GM18909 (cell line): ENCODE results near the gene NBEAL1.
"Not testable (repeated sequence)": the region's sequence is repeated elsewhere in the genome, so short reads cannot be mapped to it uniquely, and the experiment has no call there.

ENCODE experiments used
- ATAC-seq: cut with Tn5 transposase; IDR thresholded peaks from one replicate; pipeline ENCODE4 v1.9.1; 2021; ENCODE audit warnings: mild to moderate bottlenecking; ENCODE audit not compliant: unreplicated experiment, poor library complexity

Gene NBEAL1

DNA sequence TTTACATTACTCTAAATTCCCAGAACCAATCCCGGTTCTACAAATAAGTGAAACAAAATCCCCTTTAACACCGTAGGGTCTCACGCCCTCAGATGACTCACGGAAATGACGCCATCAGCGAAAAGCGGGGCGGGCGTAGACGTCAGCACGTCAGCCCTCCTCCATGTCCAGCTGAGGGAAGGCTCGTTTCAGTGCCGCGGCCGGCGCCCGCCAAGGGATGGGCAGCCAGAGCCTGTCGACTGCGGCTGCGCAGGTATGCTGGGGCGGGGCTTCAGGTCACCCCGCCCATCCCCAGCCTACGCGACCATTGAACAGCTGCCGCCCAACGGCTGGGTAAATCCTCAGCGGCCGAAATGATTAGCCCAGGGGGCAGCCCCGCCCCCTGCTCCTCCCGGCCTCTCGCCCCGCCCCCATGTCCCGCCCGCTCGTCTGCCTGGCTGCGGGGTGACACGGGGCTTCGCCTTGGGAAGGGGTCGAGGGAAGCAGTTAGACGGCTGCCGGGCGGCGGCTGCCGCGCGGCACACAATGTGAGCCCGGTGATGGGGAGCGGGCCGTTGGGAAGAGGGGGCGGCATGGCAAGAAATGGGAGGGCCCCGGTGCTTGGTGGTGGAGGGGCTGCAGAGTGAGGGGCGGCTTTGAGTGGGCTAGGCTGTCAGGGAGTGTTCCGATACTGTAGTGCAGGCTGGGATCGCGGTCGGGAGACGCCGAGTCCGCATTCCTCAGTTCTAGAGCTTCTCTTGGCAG, at the start of gene NBEAL1:
TSS of gene NBEAL1 (plus strand) at position 420 of the 744 bp plus-strand sequence. CDS start 1,510 bp downstream, outside the sequence.
- ATAC-seq = peak; percentile 98

DNA sequence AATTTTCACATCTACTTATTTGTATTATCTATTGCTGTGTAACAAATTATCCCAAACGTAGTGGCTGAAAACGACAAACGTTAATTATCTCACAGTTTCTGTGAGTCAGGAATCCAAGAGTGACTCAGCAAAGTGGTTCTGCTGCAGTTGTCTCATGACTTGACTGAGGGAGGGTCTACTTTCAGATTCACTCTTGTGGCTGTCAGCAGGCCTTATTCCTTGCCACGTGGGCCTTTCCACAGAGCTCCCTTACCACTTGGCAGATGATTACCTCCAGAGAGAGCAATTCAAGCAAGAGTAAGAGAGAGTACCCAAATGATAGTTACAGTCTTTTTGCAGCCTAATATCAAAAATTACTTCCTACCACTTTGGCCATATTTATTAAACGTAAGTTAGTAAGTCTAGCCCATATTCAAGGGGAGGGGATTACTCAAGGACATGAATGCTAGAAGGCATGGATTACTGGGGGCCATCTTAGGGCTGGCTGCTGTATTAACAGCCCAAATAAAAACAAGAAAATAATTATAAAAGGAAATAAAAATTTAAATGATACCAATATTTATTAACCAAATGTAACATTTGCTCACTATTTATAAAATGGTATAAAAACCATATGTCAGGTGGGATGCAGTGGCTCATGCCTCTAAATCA, 48.7 kb upstream of the NBEAL1 start:
- peak; percentile 78 for ATAC-seq

DNA sequence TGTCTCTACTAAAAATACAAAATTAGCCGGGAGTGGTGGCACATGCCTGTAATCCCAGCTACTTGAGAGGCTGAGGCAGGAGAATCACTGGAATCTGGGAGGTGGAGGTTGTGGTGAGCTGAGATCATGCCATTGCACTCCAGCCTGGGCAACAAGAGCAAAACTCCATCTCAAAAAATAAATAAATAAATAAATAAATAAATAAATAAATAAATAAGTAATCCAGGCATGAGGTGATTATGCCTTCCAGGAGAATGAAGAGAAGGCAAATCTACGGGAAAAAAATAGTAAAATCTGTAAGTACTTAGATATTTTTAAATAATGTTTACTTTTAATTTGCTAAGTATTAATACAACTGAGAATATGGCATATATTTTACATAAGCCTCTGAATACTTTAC, 45.3 kb upstream of the NBEAL1 start:
- not testable (repeated sequence) for ATAC-seq

DNA sequence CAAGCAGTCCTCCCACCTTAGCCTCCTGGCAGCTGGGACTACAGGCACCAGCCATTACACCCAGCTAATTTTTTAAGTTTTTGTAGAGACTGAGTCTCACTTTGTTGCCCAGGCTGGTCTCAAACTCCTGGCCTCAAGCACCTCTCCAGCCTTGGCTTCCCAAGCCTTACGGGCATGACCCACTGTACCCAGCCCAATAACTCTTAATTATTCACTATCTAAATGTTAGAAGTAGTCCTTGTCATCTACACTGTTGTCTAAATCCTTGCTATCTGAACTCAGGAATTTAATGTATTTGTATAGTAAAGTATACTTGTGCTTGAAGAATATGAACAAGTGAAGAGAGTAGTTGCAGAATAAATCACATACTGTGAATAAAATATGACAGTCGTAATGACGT, 37.9 kb upstream of the NBEAL1 start:
- no peak for ATAC-seq

DNA sequence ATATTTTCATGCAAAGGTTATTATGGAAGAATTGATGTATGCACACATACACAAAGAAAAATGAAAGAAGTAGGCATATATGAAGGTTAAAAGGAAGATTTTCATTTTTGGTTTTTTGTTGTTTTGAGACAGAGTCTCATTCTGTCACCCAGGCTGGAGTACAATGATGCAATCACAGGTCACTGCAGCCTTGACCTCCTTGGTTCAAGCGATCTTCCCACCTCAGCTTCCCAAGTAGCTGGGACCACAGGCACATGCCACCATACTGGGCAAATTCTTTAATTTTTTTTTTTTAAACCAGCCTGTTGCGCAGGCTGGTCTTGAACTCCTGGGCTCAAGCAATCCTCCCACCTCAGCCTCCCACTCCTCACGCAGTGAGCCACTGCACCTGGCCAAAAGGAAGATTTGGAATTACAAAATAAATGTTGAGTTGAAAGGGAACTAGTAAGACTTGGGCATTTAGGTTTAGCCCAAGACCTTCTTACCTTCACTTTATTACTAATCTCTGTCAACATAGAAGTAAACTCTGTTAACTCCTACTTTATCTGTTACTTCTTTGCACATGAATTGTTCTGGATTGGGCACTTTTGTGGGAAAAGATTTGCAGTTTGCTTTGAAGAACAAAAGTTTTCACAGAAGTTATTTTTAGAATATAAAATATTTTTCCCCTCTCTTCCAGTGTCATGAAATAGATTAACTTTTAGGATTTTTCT, 31.7 kb upstream of the NBEAL1 start:
- no peak for ATAC-seq

DNA sequence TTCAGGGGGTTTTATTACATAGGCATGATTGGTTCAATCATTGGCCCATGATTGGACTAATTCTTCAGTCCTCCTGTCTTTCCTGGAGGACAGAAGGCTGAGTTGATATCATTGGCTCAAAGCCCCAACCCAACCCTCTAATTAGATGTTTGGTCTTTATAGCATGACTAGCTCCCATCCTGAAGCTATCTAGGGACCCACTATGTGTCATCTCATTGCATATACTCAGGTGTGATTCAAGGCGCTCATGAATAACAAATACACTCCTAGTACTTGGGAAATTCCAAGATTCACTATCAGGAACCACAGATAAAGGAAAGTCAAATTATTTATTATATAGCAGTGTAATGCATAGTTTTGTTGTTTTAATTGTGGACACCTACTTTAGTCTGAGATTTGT, 24.9 kb upstream of the NBEAL1 start:
- ATAC-seq = no peak

DNA sequence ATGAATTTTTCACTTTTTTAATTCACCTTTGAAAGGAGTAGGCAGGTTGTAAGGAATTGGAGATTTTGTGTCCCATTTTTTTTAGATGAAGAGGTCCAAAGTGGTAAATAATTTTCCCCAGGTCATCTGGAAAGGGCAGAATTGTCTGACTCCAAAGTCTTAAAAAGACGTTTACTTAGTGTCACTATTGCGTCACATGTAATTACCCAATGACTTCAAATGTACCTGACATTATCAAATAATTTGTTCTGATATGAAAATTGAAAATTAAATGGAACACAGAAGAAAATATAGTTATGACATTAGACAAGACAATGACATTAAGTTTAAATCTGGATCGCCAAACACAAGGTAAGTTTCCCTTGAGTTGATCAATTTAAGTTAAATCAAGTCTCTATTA, 24.2 kb upstream of the NBEAL1 start:
- no peak for ATAC-seq

DNA sequence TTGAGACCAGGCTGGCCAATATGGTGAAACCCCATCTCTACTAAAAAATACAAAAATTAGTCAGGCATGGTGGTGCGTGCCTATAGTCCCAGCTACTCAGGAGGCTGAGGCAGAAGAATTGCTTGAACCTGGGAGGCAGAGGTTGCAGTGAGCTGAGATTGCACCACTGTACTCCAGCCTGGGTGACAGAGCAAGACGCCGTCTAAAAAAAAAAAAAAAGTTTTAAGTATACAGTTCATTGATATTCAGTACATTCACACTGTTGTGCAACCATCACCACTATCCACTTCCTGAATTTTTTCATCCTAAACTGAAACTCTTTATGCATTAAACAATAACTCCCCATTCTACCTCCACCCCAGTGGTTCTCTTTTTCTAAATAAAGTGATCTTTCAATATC, 17.6 kb upstream of the NBEAL1 start:
- not testable (repeated sequence) for ATAC-seq

DNA sequence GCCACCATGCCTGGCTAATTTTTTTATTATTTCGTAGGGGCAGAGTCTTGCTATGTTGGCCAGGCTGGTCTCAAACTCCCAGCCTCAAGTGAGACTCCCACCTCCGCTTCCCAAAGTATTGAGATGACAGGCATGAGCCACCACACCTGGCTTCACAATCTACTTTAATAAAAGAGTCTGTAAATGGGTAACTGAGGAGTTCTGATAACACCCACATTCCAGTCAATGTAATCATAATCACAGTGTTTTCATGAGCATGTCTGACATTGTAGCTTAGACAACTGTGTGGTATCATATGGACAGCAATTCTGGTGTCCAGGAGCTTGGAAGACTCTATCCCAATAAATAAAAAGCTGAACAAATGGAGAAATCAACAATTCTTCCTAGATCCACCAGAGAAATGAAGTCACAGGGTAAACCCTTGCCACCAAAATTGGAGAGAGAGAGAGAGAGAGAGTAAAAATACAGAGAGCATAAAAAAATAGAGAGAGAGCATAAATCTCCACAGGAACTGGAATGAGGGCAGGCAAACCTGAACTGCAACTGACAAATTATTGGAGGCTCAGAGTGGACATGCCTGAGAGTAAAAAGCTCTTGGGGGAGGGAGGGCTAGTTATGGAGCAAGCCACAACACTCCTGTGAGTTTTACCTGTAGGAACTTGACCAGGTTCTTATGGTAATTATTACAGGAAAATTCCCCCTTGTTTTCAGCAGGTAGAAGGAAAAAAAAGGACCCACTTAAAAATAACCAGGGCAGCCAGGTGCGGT, 12.4 kb upstream of the NBEAL1 start:
- no peak for ATAC-seq

DNA sequence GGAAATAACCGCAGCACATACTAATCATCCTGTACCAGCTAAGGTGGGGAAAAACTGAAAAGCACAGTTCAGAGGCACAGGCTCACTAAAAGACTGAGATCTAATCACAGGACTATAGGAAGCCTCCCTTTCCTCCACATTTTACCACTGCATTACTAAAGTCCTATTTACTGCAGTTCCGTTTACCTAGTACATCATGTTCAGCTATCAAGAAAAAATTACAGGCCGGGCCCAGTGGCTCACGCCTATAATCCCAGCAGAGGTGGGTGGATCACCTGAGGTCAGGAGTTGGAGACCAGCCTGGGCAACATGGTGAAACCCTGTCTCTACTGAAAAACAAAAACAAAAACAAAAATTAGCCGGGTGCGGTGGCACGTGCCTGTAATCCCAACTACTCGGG, 11.0 kb upstream of the NBEAL1 start:
- no peak for ATAC-seq

DNA sequence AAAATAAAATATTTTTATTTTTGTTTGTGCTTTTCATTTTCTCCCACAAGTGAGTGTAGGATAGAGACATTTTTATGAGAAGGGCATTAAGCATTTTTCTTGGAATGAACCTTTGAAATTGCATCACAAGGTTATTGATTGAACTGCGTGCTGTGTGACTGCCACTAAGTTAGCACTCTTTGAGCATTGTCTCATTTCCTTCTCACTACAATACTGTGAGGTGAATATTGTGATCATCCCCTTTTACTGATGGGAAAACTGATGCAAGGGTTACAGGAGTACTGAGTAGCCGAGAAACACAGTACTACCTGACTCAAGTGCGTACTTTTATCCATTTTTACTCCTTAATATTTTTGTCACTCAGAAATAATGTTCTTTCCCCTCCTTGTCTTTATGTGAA, 2.0 kb downstream of the NBEAL1 start:
- no peak for ATAC-seq

DNA sequence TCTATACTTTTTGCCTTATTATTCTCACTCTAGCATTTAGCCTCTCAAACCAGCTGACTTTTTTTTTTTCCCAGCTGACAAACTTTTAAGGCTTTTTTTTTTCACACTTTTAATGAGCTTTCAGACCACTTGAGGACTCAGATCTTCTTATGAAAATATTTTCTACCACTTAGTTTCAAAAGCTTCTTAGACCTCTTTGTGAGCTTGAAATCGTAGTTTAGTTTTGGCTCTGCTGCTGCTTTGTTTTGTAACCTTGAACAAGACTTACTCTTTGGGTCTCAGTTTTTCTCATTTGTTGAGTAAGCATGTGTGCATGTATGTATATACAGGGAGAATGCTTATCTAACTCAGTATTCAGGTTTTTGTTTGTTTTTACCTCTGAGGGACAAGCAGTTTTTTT, 3.5 kb downstream of the NBEAL1 start:
- ATAC-seq = no peak

DNA sequence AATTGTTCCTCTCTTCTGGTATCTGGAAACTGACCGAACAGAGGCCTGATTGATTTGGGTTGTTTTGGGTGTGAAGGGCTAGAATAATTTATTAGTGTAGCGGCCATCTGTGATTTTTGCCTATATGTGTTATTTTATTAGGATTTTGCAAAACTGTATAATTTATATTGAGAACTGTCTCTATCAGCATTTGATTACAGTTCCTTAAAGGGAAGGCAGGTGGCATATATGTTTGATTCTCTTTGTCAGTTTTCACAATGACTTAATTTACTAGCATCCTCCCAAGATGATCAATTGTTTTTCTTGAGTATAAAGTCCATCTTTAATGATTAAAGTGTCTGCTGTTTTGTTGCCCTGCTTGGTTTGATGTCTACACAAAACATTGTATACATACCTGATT, 4.5 kb downstream of the NBEAL1 start:
- ATAC-seq = no peak

DNA sequence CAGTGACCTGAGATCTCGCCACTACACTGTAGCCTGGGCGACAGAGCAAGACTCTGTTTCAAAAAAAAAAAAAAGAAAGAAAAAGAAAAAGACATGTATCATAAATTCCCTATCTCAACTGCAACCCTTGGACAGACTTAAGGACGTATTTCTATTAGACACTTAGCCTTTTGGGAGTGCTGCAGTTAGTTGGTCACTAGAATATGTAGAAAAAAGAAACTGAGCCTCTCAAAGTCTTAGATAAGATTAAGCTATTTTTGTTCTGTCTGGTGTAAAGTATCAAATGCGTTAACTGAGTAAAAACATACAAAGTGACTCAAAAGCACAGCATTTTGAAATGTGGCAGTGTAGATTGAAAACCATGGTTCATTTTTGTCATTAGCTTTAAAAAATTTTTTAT, 7.3 kb downstream of the NBEAL1 start:
- no peak for ATAC-seq

DNA sequence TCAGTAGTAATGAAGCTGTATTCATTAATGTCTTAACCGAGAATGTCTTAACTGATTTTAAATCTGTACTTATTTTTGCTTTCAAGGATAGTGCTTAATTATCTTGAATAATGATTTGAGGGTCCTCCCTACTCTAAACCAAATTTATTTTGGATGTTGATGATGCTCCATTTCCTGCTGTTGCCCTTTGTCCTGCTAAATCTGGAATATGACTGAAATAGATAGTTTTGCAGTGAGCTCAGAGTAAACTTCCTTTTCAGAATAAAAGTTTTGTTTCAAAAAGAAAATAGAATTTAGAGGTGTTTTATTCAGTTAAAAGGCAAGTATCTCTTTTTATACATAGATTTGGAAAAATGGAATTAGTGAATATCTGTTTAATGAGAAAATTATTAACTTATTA, 8.1 kb downstream of the NBEAL1 start:
- ATAC-seq = no peak

DNA sequence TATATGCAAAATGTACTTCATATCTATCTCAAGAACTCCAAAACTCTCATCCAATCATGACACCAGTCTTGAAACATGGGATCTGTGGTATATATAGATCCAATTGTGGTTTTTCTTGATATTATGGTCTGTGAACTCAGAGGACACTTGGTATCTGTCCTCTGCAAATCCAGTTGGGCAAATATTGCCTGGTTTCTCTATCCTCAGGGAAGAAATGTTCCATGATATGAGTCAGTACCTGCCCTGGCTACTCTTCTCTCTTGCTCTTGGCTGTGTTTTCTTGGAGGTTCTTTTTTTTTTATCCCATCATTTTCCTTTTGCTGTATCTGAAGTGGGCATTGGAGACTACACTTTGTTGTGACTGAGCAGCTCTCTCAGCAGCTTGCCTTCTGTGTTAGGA, 10.9 kb downstream of the NBEAL1 start:
- ATAC-seq = no peak

DNA sequence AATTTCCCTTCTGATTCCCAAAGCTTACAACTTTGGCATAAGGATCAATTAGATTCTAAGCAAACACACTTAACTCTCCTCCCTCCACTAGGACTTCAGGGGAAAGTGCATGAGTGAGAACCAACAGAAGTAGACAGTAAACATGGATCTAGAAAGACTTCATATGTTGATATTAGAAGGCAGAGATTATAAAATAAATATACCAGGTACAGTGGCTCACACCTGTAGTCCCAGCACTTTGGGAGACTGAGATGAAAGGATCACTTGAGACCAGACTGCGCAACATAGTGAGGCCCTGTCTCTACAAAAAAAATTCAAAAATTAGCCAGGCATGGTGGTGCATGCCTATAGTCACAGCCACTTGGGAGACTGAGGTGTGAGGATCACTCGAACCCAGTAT, 15.9 kb downstream of the NBEAL1 start:
- no peak for ATAC-seq

DNA sequence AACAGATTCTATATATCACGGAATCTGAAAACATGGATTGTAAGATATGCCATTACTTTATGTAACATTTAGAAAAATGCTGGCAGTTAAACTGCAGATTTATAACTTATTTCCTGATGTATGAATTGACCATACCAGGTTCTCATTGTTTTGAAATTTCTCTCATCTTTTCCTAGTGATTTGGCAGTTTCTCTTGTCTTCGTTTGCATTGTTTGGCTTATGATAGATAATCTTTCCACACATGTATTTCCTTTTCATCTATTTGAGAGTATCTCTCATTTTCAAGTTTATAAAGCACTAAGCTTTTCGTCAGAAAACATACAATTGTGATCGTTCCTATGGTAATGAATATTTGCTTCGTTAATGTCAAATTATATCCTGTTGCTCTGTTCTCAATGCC, 16.3 kb downstream of the NBEAL1 start:
- ATAC-seq = no peak

DNA sequence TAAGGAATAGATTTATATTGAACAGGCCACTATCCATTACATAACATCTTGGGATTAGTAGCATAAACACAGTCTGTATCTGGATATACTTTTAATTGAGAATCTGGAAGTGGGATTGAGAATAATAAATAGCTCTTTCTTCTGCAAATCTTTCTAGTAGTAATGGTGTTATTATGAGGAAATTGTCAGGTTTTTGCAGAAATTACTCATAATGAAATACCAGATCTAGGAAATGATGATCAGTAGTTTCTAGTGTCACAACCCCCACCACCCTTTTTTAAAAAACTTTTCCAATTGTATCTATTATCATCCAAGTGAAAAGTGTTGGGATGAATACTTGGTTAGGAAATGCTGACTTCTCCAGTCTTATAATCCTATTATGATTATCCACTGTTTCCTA, 18.7 kb downstream of the NBEAL1 start:
- ATAC-seq = no peak

DNA sequence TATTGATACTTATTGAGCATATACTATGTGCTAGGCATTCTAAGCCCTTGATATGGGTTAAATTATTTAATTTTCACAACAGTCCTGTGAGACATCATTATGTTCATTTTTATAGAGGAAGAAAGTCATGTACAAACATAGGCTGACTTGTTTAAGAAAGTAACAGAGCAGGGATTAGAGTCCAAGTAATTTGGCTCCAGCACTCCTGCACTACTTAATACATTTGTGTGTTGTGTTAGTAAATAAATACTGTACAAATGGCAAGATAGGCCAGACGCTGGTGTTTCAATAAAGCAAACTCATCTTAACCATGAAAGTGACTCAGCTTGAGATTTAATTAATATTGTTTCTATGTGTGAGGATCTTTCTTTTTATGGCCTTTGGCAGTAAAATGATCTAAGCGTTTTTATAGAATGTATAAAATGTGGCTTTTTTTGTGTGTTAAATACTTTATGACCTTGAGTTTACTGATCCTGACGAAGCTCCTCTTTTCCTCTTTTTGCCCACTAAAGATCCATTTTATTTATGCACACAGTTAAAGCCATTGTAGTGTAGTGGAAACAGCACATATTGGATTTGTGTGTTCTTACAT, 21.3 kb downstream of the NBEAL1 start:
- no peak for ATAC-seq
